GM18520 (cell line): ENCODE results near the gene MREG.

Source experiments
- ATAC-seq: cut with Tn5 transposase; IDR thresholded peaks from one replicate; pipeline ENCODE4 v1.9.1; 2021; ENCODE audit not compliant: unreplicated experiment

Gene MREG

GRCh38 chr2:215898363-215898762 lies 115.0 kb downstream of the MREG start:
- ATAC-seq, result no peak

- no peak for ATAC-seq
Observed at GRCh38 chr2:215896921-215897320, 116.4 kb downstream of the MREG start.

- no peak for ATAC-seq
Observed at GRCh38 chr2:215895330-215895729, 118.0 kb downstream of the MREG start.
